ENCODE measurements around the gene DSEL. TPM values are rescaled to one million over a fixed set of nuclear protein-coding genes. Genes with fewer than 3 reads are reported as not detected.

Gene DSEL
- total RNA-seq, 4 donors from 2014 or later: 1.9 to 2.7 (median 2.4) TPM

DNA sequence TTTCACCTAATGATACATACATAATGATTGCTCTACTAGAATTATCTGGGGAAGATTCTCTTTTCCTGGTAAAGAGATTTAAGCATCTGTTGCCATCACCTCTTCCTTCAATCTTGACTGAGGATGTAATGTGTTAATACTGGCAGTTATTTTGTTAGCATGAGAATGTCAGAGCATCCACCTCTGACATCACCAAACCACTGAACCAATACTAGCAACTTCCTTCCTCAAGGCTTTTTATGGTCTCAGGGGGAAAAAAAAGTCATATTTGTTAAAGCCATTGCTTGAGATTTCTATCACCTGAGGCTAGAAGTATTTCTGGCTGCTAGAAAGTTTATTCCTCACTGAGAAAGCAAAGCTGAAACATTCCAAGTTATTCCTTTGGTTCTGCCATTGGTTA lies 48.5 kb downstream of the DSEL start:
- Histone ChIP-seq H3K4me3 (no peak overlapping the region), H3K36me3 (no peaks in the 10 kb centered on the region), H3K27ac (no peak overlapping the region), H3K9me3 (no peaks in the 10 kb centered on the region), H3K4me1 (no peaks in the 10 kb centered on the region), H3K27me3 (no peaks in the 10 kb centered on the region)
- no peak for TF ChIP-seq POLR2A (IDR thresholded peaks at IDR 0.05)
- no peak for DNase-seq

DNA sequence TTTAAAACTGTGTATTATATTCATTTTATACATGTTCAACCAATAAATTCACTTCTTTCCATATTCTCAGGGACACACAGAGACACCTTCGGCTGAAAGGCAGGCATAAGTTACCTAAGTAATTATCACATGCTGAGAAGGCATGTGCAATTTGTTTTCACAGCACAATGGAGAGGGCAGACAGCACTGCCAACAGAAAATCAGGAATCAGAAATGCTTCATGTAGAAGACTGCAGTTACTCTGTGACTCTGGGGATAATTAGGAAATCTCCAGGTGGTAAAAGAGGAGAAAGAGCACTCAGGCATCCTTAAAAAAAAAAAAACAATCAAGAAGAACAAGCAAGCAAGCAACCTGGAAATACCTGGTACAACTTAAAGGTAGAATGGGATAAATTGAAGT lies 49.3 kb downstream of the DSEL start:
- TF ChIP-seq, protein P1, sequence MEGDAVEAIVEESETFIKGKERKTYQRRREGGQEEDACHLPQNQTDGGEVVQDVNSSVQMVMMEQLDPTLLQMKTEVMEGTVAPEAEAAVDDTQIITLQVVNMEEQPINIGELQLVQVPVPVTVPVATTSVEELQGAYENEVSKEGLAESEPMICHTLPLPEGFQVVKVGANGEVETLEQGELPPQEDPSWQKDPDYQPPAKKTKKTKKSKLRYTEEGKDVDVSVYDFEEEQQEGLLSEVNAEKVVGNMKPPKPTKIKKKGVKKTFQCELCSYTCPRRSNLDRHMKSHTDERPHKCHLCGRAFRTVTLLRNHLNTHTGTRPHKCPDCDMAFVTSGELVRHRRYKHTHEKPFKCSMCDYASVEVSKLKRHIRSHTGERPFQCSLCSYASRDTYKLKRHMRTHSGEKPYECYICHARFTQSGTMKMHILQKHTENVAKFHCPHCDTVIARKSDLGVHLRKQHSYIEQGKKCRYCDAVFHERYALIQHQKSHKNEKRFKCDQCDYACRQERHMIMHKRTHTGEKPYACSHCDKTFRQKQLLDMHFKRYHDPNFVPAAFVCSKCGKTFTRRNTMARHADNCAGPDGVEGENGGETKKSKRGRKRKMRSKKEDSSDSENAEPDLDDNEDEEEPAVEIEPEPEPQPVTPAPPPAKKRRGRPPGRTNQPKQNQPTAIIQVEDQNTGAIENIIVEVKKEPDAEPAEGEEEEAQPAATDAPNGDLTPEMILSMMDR (IDR thresholded peaks at IDR 0.05): no peak
- TF ChIP-seq POLR2A (IDR thresholded peaks at IDR 0.05): no peak
- Histone ChIP-seq H3K36me3 (no peaks in the 10 kb centered on the region), H3K27me3 (no peaks in the 10 kb centered on the region), H3K9me3 (no peaks in the 10 kb centered on the region), H3K4me1 (no peaks in the 10 kb centered on the region), H3K27ac (no peak overlapping the region), H3K4me3 (no peak overlapping the region)
- DNase-seq: no peak

DNA sequence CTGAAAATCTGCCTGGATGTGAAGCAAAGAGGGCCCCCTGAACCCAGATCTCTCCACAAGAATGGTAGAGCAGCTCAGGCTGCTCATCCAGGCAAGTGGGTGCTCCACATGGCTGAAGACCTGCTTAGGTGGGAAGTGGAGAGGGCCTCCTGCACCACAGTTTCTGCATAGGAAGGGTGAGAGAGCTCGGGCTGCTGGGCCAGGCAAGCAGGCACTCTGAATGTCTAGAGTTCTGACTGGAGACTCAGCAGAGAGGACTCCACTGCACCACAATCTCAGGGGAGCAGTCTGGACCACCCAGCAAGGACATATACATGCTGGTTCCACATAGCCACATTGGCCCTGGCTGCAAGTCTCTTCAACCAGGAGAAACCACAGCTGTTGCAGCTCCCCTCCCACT lies 52.0 kb downstream of the DSEL start:
- no peak for TF ChIP-seq POLR2A (IDR thresholded peaks at IDR 0.05)
- Histone ChIP-seq H3K4me3 (no peak overlapping the region), H3K4me1 (no peaks in the 10 kb centered on the region), H3K27ac (no peak overlapping the region), H3K9me3 (no peaks in the 10 kb centered on the region), H3K36me3 (no peaks in the 10 kb centered on the region), H3K27me3 (no peaks in the 10 kb centered on the region)
- no peak for DNase-seq

DNA sequence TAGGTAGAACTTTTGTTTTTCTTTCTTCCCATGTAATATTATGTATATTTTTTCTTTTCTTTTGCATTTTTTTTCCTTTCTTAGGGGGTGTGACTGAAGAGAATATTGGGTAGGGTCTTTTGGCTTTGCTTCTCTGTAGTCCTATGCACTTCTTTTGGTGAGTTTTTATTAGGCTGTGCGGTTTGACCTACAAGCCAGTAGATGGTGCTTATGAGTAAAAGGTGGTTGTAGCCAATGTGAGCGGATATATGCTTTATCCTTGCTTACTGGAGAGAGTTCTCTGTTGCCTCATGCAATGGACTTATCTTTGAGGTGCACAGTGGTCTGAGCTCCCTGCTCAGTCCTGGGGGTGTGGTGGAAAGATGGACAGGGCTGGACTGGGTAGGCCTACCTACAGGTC lies 52.7 kb downstream of the DSEL start:
- TF ChIP-seq POLR2A (IDR thresholded peaks at IDR 0.05): no peak
- TF ChIP-seq, protein P1 (IDR thresholded peaks at IDR 0.05): no peak
- Histone ChIP-seq H3K4me1 (no peaks in the 10 kb centered on the region), H3K27me3 (no peaks in the 10 kb centered on the region), H3K4me3 (no peak overlapping the region), H3K36me3 (no peaks in the 10 kb centered on the region), H3K9me3 (no peaks in the 10 kb centered on the region), H3K27ac (no peak overlapping the region)
- DNase-seq: no peak

DNA sequence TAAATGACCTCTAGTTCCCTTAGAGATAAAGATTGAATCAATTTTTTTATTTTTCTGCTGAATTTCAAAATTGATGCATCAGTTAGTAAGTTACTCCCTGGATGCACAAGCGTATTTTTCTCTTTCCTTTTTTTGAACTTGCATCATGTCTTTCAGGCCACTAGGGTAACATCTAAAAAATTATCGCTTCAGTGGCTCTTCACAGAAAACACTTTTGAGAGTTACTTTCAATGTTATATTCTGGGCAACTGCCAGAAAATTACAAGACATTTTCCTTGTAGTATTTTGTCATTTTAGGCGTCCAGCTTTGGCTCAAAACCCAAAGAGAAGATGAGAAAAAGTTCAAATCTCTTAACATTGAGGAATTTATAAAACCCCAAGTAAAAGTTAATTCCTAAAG lies 59.8 kb downstream of the DSEL start:
- no peak for DNase-seq
- Histone ChIP-seq H3K9me3 (no peaks in the 10 kb centered on the region), H3K4me1 (no peaks in the 10 kb centered on the region), H3K4me3 (no peak overlapping the region), H3K27me3 (no peaks in the 10 kb centered on the region), H3K36me3 (no peaks in the 10 kb centered on the region), H3K27ac (no peak overlapping the region)
- TF ChIP-seq, protein P1 (IDR thresholded peaks at IDR 0.05): no peak
- TF ChIP-seq POLR2A (IDR thresholded peaks at IDR 0.05): no peak

All from Peyer's patch (tissue), 4 donors.